SK-N-MC (cell line): Measurements from ENCODE around the gene DDX39B.

Experiments used
- EZH2 ChIP-seq: fragments of 200-600 bp; sonication (generic); IDR thresholded peaks from one replicate; pipeline ENCODE4 v1.6.1; 2017; ENCODE audit warnings: antibody characterized with exemption
- POLR2AphosphoS5 ChIP-seq: IDR thresholded peaks from 2 replicates; pipeline ENCODE4 v1.6.1; 2012; ENCODE audit warnings: mild to moderate bottlenecking, low read depth, low read length, borderline replicate concordance

- TF ChIP-seq EZH2: no peak
- peak; percentile 45; the same call in 1 of the 2 replicates for TF ChIP-seq POLR2AphosphoS5
Observed at GRCh38 chr6:31529329-31530150, 12.3 kb downstream of the DDX39B start.
